ENCODE results near the gene DNAH14.

The DNAH14 gene

GRCh38 chr1:225179686-225180085, 250.2 kb downstream of the DNAH14 start:
- TF ChIP-seq CTCF (IDR thresholded peaks at IDR 0.05) = no peak

DNA sequence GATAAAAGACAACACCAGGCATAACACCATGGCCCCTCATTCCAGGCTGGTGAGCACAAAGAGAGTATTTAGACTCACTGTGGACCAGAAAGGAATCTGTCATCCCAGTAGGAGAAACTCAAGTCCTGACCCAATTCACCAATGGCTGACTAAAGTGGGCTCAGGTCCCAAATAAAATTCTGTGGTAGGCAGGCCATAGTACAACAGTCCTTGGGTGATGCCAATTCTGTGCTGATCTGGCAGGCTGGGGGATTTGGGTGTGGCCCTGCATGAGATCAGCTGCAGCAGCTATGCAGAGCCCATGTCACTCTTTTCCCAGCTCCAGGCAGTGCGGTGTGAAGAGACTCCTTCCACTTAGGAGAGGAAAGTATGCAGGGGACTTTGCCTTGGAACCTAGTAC, 253.2 kb downstream of the DNAH14 start:
- TF ChIP-seq CTCF (IDR thresholded peaks at IDR 0.05) = no peak

GRCh38 chr1:225191199-225191753, 261.8 kb downstream of the DNAH14 start:
- no peak for TF ChIP-seq CTCF (IDR thresholded peaks at IDR 0.05)

DNA sequence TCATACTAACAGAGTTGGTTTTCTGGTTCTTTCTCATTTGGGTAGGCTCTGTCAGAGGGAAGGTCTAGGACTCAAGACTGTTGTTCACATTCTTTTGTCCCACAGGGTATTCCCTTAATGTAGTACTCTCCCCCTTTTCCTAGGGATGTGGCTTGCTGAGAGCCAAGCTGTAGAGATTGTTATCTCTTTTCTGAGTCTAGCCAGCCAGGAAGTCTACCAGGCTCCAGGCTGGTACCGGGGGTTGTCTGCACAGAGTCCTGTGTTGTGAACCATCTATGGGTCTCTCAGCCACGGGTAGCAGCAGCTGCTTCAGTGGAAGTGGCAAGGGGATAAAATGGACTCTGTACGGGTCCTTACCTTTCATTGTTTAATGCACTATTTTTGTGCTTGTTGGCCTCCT, 272.0 kb downstream of the DNAH14 start:
- no peak for TF ChIP-seq CTCF (IDR thresholded peaks at IDR 0.05)

- no peak for TF ChIP-seq CTCF (IDR thresholded peaks at IDR 0.05)
Measured at GRCh38 chr1:225207791-225208190, 278.3 kb downstream of the DNAH14 start.

GRCh38 chr1:225209153-225209552, 279.7 kb downstream of the DNAH14 start:
- TF ChIP-seq CTCF (IDR thresholded peaks at IDR 0.05) = no peak

- TF ChIP-seq CTCF (IDR thresholded peaks at IDR 0.05) = no peak
Measured at GRCh38 chr1:225224287-225224686, 294.8 kb downstream of the DNAH14 start.

DNA sequence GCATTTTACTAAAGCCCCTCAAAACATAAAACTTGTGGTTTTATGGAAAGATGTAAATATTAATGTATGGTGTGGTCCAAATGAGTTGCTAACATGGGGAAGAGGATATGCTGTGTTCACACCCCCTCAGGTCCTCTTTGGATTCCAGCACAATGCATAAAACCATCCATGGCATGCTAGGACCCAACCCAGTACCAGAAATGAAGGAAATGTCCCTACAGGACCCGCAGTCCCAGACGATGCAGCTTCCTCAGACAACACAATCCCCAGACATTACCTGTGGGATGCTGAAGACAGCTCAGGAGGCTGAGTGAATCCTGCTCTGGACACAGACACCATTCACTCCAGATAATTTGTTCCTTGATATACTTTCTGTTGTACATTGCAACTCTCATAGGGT, 296.2 kb downstream of the DNAH14 start:
- no peak for TF ChIP-seq CTCF (IDR thresholded peaks at IDR 0.05)
